ENCODE results near the gene NUTM1. TPM values are rescaled to one million over a fixed set of nuclear protein-coding genes. Genes with fewer than 3 reads are reported as not detected.

The NUTM1 gene
- total RNA-seq, 1 donor, result under 0.01 TPM

- peak overlapping the region; percentile 85 for H2AFZ ChIP-seq (ENCODE audit: low read length)
Measured at GRCh38 chr15:34365836-34366235, 22.7 kb downstream of the NUTM1 start.

DNA sequence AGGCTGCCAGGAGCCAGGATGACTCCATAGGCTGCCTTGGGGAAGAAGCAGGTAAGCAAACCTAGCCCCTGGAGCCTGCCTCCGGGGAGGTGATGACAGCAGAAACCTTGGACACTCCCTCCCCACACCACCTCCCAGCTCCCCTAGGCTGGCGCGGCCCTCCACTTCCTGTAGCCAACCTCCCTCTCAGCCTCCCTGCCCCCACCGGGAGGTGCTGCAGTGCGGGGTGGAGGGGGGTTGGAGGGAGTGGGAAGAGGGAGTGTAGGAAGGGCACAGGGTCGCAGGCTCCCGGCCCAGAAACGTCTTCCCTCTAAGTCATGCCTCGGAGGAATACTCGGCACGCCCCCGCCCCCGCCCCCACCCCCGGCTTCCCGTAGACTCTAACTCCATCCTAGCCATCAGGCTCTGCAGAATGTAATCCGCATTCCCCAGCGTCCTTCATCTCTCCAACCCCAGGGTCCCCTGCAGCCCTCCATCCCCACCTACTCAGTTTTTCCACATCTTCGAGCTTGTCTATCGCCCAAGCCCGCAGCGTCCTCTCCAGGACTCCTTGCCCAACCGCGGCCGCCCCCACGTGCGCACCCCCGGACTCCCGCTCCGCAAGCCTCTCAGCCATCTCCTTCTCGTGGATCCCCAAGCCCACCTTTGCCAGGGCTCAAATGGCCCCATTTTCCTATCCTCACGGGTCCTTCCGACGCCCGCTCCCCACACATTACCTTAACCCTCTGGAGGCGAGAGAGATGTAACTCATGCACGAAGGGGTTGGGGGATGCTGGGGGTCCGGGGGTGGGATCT is 23.4 kb downstream of the NUTM1 start:
- peaks cover 25% of the 10 kb centered on the region for H3K79me2 ChIP-seq (ENCODE audit: insufficient read depth, low read length)
- peaks cover 13% of the 10 kb centered on the region for H3K36me3 ChIP-seq (ENCODE audit: insufficient read depth, low read length)
- H3K9me3 ChIP-seq (ENCODE audit: low read depth, low read length), result no peaks in the 10 kb centered on the region
- H4K20me1 ChIP-seq (ENCODE audit: insufficient read depth, low read length), result peaks cover 7% of the 10 kb centered on the region
- TF ChIP-seq, protein P1, sequence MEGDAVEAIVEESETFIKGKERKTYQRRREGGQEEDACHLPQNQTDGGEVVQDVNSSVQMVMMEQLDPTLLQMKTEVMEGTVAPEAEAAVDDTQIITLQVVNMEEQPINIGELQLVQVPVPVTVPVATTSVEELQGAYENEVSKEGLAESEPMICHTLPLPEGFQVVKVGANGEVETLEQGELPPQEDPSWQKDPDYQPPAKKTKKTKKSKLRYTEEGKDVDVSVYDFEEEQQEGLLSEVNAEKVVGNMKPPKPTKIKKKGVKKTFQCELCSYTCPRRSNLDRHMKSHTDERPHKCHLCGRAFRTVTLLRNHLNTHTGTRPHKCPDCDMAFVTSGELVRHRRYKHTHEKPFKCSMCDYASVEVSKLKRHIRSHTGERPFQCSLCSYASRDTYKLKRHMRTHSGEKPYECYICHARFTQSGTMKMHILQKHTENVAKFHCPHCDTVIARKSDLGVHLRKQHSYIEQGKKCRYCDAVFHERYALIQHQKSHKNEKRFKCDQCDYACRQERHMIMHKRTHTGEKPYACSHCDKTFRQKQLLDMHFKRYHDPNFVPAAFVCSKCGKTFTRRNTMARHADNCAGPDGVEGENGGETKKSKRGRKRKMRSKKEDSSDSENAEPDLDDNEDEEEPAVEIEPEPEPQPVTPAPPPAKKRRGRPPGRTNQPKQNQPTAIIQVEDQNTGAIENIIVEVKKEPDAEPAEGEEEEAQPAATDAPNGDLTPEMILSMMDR (IDR thresholded peaks at IDR 0.05; ENCODE audit: extremely low read depth, low read depth, low read length), result no peak
- peaks cover 19% of the 10 kb centered on the region for H3K4me1 ChIP-seq (ENCODE audit: insufficient read depth, low read length)
- peak; percentile 90 for DNase-seq (ENCODE audit: insufficient read length, low spot score, missing footprints)
- H2AFZ ChIP-seq (ENCODE audit: low read length), result peak overlapping the region; percentile 85
- peak overlapping the region; percentile 97 for H3K4me3 ChIP-seq (ENCODE audit: insufficient read depth, low read length)
- H3K27me3 ChIP-seq (ENCODE audit: insufficient read depth, low read length), result no peaks in the 10 kb centered on the region
- no peak overlapping the region for H3K27ac ChIP-seq (ENCODE audit: low read depth, low read length)
- H3K4me2 ChIP-seq (ENCODE audit: insufficient read depth, low read length), result peak overlapping the region; percentile 98

More at GRCh38 chr15:34365836-34366235, 22.7 kb downstream of the NUTM1 start:
- Histone ChIP-seq H3K27me3 (ENCODE audit: insufficient read depth, low read length) (no peaks in the 10 kb centered on the region), H3K9me3 (ENCODE audit: low read depth, low read length) (no peaks in the 10 kb centered on the region), H3K27ac (ENCODE audit: low read depth, low read length) (no peak overlapping the region), H3K79me2 (ENCODE audit: insufficient read depth, low read length) (peaks cover 25% of the 10 kb centered on the region), H3K4me2 (ENCODE audit: insufficient read depth, low read length) (peak overlapping the region; percentile 98), H3K4me3 (ENCODE audit: insufficient read depth, low read length) (peak overlapping the region; percentile 97), H3K4me1 (ENCODE audit: insufficient read depth, low read length) (peaks cover 19% of the 10 kb centered on the region), H3K36me3 (ENCODE audit: insufficient read depth, low read length) (peaks cover 18% of the 10 kb centered on the region), H4K20me1 (ENCODE audit: insufficient read depth, low read length) (peaks cover 7% of the 10 kb centered on the region)
- no peak for DNase-seq (ENCODE audit: insufficient read length, low spot score, missing footprints)
- TF ChIP-seq, protein P1 (IDR thresholded peaks at IDR 0.05; ENCODE audit: extremely low read depth, low read depth, low read length), result no peak

DNA sequence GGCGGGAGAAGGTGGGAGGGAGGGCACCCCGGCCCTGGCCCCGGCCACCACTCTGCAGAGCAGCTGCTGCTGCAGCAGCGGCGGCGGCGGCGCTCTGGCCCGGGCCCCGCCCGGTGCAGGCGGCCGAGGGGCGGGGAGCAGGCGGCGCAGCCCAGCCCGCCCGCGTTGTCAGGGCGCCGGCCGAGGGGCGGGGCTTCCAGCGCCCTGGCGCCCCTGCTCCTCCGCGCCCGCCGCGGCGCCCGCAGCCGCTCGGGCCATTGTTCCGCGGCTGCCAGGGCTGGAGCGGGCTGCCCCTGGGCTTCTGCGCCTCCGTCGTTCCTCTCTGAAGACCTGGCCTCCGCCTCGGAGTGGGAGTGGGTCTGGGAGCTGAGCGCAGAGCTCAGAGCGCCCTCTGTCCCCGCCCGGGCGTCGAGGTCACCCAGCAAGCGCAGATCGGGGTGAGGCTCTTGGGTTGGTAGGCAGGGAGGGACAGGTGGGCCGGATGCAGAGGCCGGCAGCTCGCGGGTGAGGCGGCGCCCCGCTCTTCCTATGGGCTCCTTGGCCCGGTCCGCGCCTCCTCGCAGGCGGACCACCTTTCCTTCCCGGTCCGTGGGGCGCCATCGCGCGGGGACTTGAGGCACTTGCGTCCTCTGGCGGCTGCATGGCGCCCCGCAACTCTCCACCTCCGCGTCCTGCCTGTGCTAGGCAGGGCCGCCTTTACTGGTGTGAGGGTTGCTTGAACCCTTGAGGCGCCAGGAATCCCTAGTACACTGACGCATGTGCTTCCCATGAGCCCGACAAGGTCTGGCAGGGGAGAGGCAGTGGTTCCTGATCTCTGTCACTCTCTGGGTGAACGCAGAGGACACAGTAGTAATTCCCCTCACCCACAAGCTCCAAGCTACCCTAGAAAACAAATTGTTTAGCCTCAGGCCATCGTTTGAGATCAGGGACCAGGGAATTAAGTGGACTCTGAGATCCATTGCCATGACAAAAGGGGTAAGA is 24.3 kb downstream of the NUTM1 start, which contains the start of gene LPCAT4:
Gene LPCAT4, minus strand, starts transcription at position 96 of the 981 bp plus-strand sequence. CDS start 96 bp downstream, outside the sequence.
- H3K9me3 ChIP-seq (ENCODE audit: low read depth, low read length), result no peaks in the 10 kb centered on the region
- peaks cover 11% of the 10 kb centered on the region for H3K36me3 ChIP-seq (ENCODE audit: insufficient read depth, low read length)
- TF ChIP-seq, protein P1 (IDR thresholded peaks at IDR 0.05; ENCODE audit: extremely low read depth, low read depth, low read length), result peak; percentile 81
- peaks cover 25% of the 10 kb centered on the region for H3K79me2 ChIP-seq (ENCODE audit: insufficient read depth, low read length)
- no peaks in the 10 kb centered on the region for H3K27me3 ChIP-seq (ENCODE audit: insufficient read depth, low read length)
- DNase-seq (ENCODE audit: insufficient read length, low spot score, missing footprints), result peak; percentile 100
- H3K4me1 ChIP-seq (ENCODE audit: insufficient read depth, low read length), result peaks cover 19% of the 10 kb centered on the region
- peak within 1 kb of the TSS; percentile 98 for H3K4me2 ChIP-seq (ENCODE audit: insufficient read depth, low read length)
- H2AFZ ChIP-seq (ENCODE audit: low read length), result peak within 1 kb of the TSS; percentile 99
- H3K27ac ChIP-seq (ENCODE audit: low read depth, low read length), result peak within 1 kb of the TSS; percentile 60
- H3K4me3 ChIP-seq (ENCODE audit: insufficient read depth, low read length), result peak within 1 kb of the TSS; percentile 97
- peaks cover 7% of the 10 kb centered on the region for H4K20me1 ChIP-seq (ENCODE audit: insufficient read depth, low read length)

Measured in osteoblast (primary cell).